HG03521 (cell line): Measurements from ENCODE around the gene CHFR.
"Not testable (repeated sequence)": the region's sequence is repeated elsewhere in the genome, so short reads cannot be mapped to it uniquely, and the experiment has no call there.

ENCODE experiments used
- ATAC-seq: cut with Tn5 transposase; IDR thresholded peaks from one replicate; pipeline ENCODE4 v1.9.1; 2021; ENCODE audit warnings: mild to moderate bottlenecking, moderate library complexity; ENCODE audit not compliant: unreplicated experiment

CHFR gene

GRCh38 chr12:132881818-132882217 is 5.6 kb downstream of the CHFR start:
- no peak for ATAC-seq

GRCh38 chr12:132874620-132875019 is 12.8 kb downstream of the CHFR start:
- not testable (repeated sequence) for ATAC-seq

- ATAC-seq, result no peak
Observed at GRCh38 chr12:132874175-132874574, 13.2 kb downstream of the CHFR start.

- no peak for ATAC-seq
Observed at GRCh38 chr12:132873724-132874123, 13.7 kb downstream of the CHFR start.

- no peak for ATAC-seq
Observed at GRCh38 chr12:132872975-132873421, 14.4 kb downstream of the CHFR start.

- ATAC-seq, result no peak
Observed at GRCh38 chr12:132872073-132872855, 15.1 kb downstream of the CHFR start.

GRCh38 chr12:132869551-132869950 is 17.9 kb downstream of the CHFR start:
- no peak for ATAC-seq

- no peak for ATAC-seq
Observed at GRCh38 chr12:132866251-132866828, 21.1 kb downstream of the CHFR start.

GRCh38 chr12:132861558-132861957 is 25.8 kb downstream of the CHFR start:
- ATAC-seq, result no peak

GRCh38 chr12:132858718-132859266 is 28.6 kb downstream of the CHFR start:
- ATAC-seq, result no peak

GRCh38 chr12:132857019-132857418 is 30.4 kb downstream of the CHFR start:
- not testable (repeated sequence) for ATAC-seq

- no peak for ATAC-seq
Observed at GRCh38 chr12:132856581-132856980, 30.8 kb downstream of the CHFR start.

GRCh38 chr12:132855211-132855610 is 32.2 kb downstream of the CHFR start:
- not testable (repeated sequence) for ATAC-seq

GRCh38 chr12:132853285-132854092 is 33.9 kb downstream of the CHFR start:
- ATAC-seq, result no peak

GRCh38 chr12:132852496-132852895 is 34.9 kb downstream of the CHFR start:
- no peak for ATAC-seq

GRCh38 chr12:132851465-132851864 is 35.9 kb downstream of the CHFR start:
- ATAC-seq, result no peak

- no peak for ATAC-seq
Observed at GRCh38 chr12:132850291-132850690, 37.1 kb downstream of the CHFR start.

GRCh38 chr12:132848521-132848920 is 38.9 kb downstream of the CHFR start:
- ATAC-seq, result no peak

GRCh38 chr12:132847363-132848356 is 39.7 kb downstream of the CHFR start:
- ATAC-seq, result no peak

- ATAC-seq, result not testable (repeated sequence)
Observed at GRCh38 chr12:132844681-132845080, 42.7 kb downstream of the CHFR start.
